ENCODE results near the gene SRP68.

SRP68 gene

GRCh38 chr17:76097716-76098295, 25.5 kb upstream of the SRP68 start:
- TF ChIP-seq, protein P1, sequence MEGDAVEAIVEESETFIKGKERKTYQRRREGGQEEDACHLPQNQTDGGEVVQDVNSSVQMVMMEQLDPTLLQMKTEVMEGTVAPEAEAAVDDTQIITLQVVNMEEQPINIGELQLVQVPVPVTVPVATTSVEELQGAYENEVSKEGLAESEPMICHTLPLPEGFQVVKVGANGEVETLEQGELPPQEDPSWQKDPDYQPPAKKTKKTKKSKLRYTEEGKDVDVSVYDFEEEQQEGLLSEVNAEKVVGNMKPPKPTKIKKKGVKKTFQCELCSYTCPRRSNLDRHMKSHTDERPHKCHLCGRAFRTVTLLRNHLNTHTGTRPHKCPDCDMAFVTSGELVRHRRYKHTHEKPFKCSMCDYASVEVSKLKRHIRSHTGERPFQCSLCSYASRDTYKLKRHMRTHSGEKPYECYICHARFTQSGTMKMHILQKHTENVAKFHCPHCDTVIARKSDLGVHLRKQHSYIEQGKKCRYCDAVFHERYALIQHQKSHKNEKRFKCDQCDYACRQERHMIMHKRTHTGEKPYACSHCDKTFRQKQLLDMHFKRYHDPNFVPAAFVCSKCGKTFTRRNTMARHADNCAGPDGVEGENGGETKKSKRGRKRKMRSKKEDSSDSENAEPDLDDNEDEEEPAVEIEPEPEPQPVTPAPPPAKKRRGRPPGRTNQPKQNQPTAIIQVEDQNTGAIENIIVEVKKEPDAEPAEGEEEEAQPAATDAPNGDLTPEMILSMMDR (IDR thresholded peaks at IDR 0.05; ENCODE audit: insufficient read depth, low read depth, low read length, missing control alignments), result no peak
- H3K4me3 ChIP-seq (ENCODE audit: low read depth, low read length), result no peak overlapping the region
- DNase-seq (ENCODE audit: low read depth), result no peak

DNA sequence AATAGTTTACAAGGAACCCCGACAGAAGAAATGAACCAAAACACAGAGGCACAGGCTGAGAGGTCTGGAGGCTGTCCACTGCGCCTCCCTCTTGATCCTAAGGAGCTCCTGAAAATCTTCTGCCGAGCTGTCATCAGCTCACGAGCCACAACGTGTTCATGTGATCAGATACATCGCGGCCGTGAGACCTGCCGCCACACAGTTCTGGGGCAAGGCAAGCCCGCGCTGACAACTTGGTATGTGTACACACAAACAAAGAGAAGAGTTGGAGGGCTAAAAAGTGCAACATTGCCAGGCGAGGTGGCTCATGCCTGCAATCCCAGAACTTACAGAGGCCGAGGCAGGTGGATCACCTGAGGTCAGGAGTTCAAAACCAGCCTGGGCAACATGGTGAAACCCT, 23.6 kb upstream of the SRP68 start:
- H3K4me3 ChIP-seq (ENCODE audit: low read depth, low read length), result no peak overlapping the region
- no peak for DNase-seq (ENCODE audit: low read depth)
- TF ChIP-seq, protein P1 (IDR thresholded peaks at IDR 0.05; ENCODE audit: insufficient read depth, low read depth, low read length, missing control alignments), result no peak

DNA sequence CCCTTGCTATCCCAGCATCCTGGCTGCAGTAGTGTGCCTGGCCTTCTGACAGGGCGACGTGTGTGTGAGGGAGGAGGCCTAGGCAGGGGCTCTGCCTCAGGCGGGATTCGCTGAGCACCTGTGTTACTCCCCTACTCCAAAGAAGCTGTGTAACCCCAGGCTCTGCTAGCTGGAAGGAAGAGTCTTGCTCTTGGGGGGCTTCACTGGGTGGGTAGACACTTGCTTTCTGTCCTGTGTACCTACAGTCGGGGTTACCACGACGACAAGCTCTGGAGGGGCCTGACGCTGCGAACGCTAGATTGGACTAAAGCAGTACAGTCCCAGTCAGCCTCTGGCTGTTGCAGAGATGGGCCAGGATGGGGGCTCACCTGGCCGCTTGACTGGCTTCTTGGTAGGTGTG, 21.7 kb upstream of the SRP68 start:
- TF ChIP-seq, protein P1 (IDR thresholded peaks at IDR 0.05; ENCODE audit: insufficient read depth, low read depth, low read length, missing control alignments), result no peak
- DNase-seq (ENCODE audit: low read depth), result no peak
- H3K4me3 ChIP-seq (ENCODE audit: low read depth, low read length), result no peak overlapping the region

DNA sequence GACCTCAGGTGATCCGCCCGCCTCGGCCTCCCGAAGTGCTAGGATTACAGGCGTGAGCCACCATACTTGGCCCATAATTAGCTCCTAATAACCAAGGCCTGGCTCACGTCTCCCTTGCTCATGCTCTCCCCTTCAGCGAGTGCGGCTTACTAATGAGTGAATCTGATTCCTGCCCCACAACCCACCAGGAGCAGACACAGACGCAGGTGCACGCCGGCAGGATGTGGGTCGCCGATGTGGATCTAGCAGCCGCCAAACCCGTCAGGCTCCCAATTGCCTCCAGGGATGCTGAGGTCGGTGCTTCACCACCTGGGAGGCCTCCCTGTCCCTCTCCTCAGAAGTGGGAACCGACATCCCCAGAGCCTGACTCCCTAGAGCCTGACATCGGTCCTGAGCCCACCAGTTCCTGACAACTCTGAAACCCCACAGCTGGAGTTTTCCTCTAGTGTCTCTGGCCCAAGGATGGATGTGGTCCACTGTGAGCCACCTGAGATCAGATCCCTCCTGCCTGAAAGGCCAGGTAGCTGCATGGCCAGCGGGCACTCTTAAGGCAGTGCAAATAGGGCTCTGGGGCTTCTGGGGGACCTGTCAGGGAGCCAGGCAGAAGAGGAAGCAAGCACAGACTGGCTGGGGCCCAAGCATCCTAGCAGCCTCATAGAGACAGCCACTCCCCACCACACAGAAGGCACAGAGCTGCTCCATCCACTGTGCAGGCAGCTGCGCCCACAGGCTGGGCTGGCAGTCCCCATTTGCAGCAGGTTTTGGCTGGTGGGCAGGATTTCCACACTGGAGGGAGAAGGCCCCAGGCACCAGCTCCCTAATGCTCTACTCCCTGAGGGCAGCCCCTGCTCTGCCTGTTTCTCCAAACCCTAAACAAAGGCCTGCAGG, 20.5 kb upstream of the SRP68 start:
- no peak overlapping the region for H3K4me3 ChIP-seq (ENCODE audit: low read depth, low read length)
- TF ChIP-seq, protein P1 (IDR thresholded peaks at IDR 0.05; ENCODE audit: insufficient read depth, low read depth, low read length, missing control alignments), result no peak
- DNase-seq (ENCODE audit: low read depth), result no peak

GRCh38 chr17:76091526-76092286, 19.4 kb upstream of the SRP68 start:
- TF ChIP-seq, protein P1 (IDR thresholded peaks at IDR 0.05; ENCODE audit: insufficient read depth, low read depth, low read length, missing control alignments), result no peak
- no peak overlapping the region for H3K4me3 ChIP-seq (ENCODE audit: low read depth, low read length)

GRCh38 chr17:76090517-76091129, 18.3 kb upstream of the SRP68 start:
- H3K4me3 ChIP-seq (ENCODE audit: low read depth, low read length), result no peak overlapping the region
- DNase-seq (ENCODE audit: low read depth), result no peak
- TF ChIP-seq, protein P1 (IDR thresholded peaks at IDR 0.05; ENCODE audit: insufficient read depth, low read depth, low read length, missing control alignments), result no peak

More at GRCh38 chr17:76091526-76092286, 19.4 kb upstream of the SRP68 start:
- no peak for DNase-seq (ENCODE audit: low read depth)

Data from GM12865 (cell line).